T follicular helper cell (primary cell): Measurements from ENCODE around the gene RPS6KA3.
"Not testable (repeated sequence)": the region's sequence is repeated elsewhere in the genome, so short reads cannot be mapped to it uniquely, and the experiment has no call there.

Experiments used
- DNase-seq: peaks from one replicate; pipeline ENCODE4 v3.0.0-alpha.2; 2020; ENCODE audit warnings: low read depth

Gene RPS6KA3

GRCh38 chrX:20265221-20265725 is 1.4 kb downstream of the RPS6KA3 start:
- DNase-seq = peak; percentile 22

GRCh38 chrX:20263474-20263873 is 3.2 kb downstream of the RPS6KA3 start:
- DNase-seq = no peak

GRCh38 chrX:20260885-20261284 is 5.8 kb downstream of the RPS6KA3 start:
- DNase-seq = no peak

GRCh38 chrX:20254712-20255299 is 11.9 kb downstream of the RPS6KA3 start:
- no peak for DNase-seq

GRCh38 chrX:20253232-20253543 is 13.5 kb downstream of the RPS6KA3 start:
- DNase-seq = no peak

- DNase-seq = peak; percentile 66
Measured at GRCh38 chrX:20252381-20253231, 14.1 kb downstream of the RPS6KA3 start.

- DNase-seq = no peak
Measured at GRCh38 chrX:20251691-20252090, 15.0 kb downstream of the RPS6KA3 start.

- not testable (repeated sequence) for DNase-seq
Measured at GRCh38 chrX:20250146-20250545, 16.6 kb downstream of the RPS6KA3 start.

- no peak for DNase-seq
Measured at GRCh38 chrX:20248592-20249192, 18.0 kb downstream of the RPS6KA3 start.

GRCh38 chrX:20244931-20245330 is 21.8 kb downstream of the RPS6KA3 start:
- DNase-seq = no peak

- DNase-seq = no peak
Measured at GRCh38 chrX:20240201-20240600, 26.5 kb downstream of the RPS6KA3 start.

- no peak for DNase-seq
Measured at GRCh38 chrX:20237864-20238263, 28.8 kb downstream of the RPS6KA3 start.

GRCh38 chrX:20235755-20236154 is 31.0 kb downstream of the RPS6KA3 start:
- no peak for DNase-seq

- no peak for DNase-seq
Measured at GRCh38 chrX:20233336-20233735, 33.4 kb downstream of the RPS6KA3 start.

- no peak for DNase-seq
Measured at GRCh38 chrX:20231598-20231997, 35.1 kb downstream of the RPS6KA3 start.

- no peak for DNase-seq
Measured at GRCh38 chrX:20230406-20230805, 36.3 kb downstream of the RPS6KA3 start.

- no peak for DNase-seq
Measured at GRCh38 chrX:20229155-20229554, 37.6 kb downstream of the RPS6KA3 start.

GRCh38 chrX:20228245-20228644 is 38.5 kb downstream of the RPS6KA3 start:
- no peak for DNase-seq

- no peak for DNase-seq
Measured at GRCh38 chrX:20227116-20227515, 39.6 kb downstream of the RPS6KA3 start.

- DNase-seq = no peak
Measured at GRCh38 chrX:20225488-20225833, 41.2 kb downstream of the RPS6KA3 start.

- no peak for DNase-seq
Measured at GRCh38 chrX:20224814-20225487, 41.8 kb downstream of the RPS6KA3 start.

GRCh38 chrX:20221902-20222301 is 44.8 kb downstream of the RPS6KA3 start:
- no peak for DNase-seq
